Measurements from ENCODE around the gene EPHA6. TPM values are rescaled to one million over a fixed set of nuclear protein-coding genes. Genes with fewer than 3 reads are reported as not detected.

EPHA6 gene
- total RNA-seq, 4 donors from 2014 or later: 0.94 to 1.8 (median 1.00) TPM

DNA sequence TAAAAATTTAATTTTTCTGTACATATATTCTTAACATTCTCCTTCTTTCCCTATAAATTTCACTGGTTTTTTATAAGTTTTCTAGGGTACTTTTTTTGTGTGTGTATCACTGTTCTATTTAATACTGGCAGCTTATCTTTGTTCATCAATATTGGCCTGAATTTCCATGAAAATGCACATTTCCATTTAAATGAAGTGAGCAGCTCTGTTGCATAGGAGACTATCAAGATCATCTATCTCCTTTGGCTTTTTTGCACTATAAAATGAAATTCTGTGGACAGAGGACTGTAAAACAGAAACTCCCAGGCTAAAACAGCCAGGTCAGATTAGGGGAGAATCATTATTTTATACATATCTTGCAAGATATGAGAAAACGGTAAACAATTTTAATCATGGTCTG is 673.2 kb downstream of the EPHA6 start:
- no peak for TF ChIP-seq CTCF (IDR thresholded peaks at IDR 0.05; ENCODE audit: low read depth)

- TF ChIP-seq CTCF (IDR thresholded peaks at IDR 0.05; ENCODE audit: low read depth): no peak
These were observed 674.3 kb downstream of the EPHA6 start for GRCh38 chr3:97488741-97489140.

DNA sequence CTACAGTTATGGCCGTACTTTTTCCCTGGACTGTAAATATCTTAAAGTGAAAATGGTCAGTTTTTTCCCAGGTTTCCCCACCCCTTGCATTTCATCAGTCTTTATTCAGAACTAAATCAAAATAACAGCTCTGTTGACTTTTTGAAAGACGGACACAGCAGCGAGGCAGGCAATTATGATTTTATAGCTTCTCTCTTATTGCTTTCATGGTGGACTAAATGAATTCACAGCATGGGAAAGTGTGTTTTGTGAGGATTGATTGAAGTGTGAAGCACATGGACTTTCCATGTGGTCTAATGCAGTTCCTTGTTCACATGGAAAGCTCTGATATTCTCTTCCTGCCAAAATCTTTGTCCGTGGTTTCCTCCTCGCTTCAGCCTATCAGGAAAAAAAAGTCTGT is 681.5 kb downstream of the EPHA6 start:
- TF ChIP-seq CTCF (IDR thresholded peaks at IDR 0.05; ENCODE audit: low read depth): no peak

DNA sequence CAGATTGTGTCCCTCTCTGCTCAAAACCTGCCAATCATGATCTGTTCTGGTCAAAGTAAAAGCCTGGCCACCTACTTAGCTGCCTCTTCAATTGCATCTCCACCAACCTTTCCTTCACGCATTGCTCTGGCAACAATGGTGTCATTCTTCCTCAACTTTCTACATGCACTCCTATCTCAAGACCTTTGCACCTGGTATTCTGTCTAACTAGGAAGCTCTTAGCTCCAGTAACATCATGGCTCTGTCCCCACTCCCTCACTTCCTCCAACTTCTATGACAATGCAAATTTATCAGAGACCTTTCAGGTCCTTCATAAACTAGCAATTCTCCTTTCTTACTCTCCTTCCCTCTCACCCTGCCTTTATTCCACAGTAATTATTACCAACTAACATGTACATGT is 682.7 kb downstream of the EPHA6 start:
- no peak for TF ChIP-seq CTCF (IDR thresholded peaks at IDR 0.05; ENCODE audit: low read depth)

DNA sequence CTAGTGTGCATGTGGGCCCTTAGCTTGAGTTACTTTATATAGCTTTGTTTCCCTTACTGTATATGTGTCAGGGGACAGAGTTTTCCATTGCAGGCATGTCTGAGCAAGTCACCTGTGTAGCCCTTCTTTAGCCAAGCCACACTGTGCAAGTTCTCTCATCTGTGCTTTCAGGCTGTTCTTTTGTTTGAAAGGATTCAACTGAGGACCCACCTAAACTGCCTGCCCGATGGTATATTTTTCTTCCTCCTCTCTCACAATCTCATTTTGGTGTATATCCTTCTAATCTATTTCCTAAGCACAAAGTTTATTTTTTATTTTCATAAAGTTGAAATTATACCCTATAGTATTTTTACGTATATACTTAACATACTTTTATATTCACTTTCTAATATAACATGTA is 690.1 kb downstream of the EPHA6 start:
- no peak for TF ChIP-seq CTCF (IDR thresholded peaks at IDR 0.05; ENCODE audit: low read depth)

DNA sequence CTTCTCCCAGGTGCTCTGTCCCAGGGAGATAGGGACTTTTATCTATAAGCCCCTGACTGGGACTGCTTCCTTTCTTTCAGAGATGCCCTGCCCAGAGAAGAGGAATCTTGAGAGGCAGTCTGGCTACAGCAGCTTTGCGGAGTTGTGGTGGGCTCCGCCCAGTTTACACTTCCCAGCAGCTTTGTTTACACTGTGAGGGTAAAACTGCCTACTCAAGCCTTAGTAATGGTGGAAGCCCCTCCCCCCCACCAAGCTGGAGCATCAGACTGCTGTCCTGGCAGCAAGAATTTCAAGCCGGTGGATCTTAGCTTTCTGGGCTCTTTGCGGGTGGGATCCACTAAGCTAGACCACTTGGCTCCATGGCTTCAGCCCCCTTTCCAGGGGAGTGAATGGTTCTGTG is 696.4 kb downstream of the EPHA6 start:
- no peak for TF ChIP-seq CTCF (IDR thresholded peaks at IDR 0.05; ENCODE audit: low read depth)

GRCh38 chr3:97515076-97515475 is 700.7 kb downstream of the EPHA6 start:
- no peak for TF ChIP-seq CTCF (IDR thresholded peaks at IDR 0.05; ENCODE audit: low read depth)
